GM12878 (cell line): Measurements from ENCODE around the gene CCDC12. TPM values are rescaled to one million over a fixed set of nuclear protein-coding genes. Genes with fewer than 3 reads are reported as not detected.

Experiments used
- BCL11A ChIP-seq: IDR thresholded peaks from 2 replicates; pipeline ENCODE4 v1.6.1; 2011; ENCODE audit warnings: low read depth, low read length
- BHLHE40 ChIP-seq, 2 experiments: fragments of 450-650 bp in 1 of 2; IDR thresholded peaks; 2 replicates each; pipeline ENCODE4 v1.6.1; 2011 to 2017; ENCODE audit warnings: low read depth in 2 of 2, borderline replicate concordance in 1 of 2, improper control_type of control experiment in 1 of 2, low read length in 1 of 2, mild to moderate bottlenecking in 1 of 2
- BRCA1 ChIP-seq: IDR thresholded peaks from 2 replicates; pipeline ENCODE4 v1.6.1; 2011; ENCODE audit warnings: low read depth, low read length, improper control_type of control experiment
- ESRRA ChIP-seq: IDR thresholded peaks from 2 replicates; pipeline ENCODE4 v1.6.1; 2012; ENCODE audit warnings: mild to moderate bottlenecking, low read length, improper control_type of control experiment
- ETV6 ChIP-seq, 2 experiments: fragments of 450-650 bp in 1 of 2; IDR thresholded peaks in 1 of 2; conservative IDR thresholded peaks in 1 of 2; 2 replicates each; pipeline ENCODE4 v1.6.1; 2014; ENCODE audit warnings: antibody characterized with exemption in 1 of 2, borderline replicate concordance in 1 of 2, low read depth in 1 of 2, mild to moderate bottlenecking in 1 of 2, moderate library complexity in 1 of 2
- FOS ChIP-seq: IDR thresholded peaks from 3 replicates; pipeline ENCODE4 v1.6.1; 2011; ENCODE audit warnings: borderline replicate concordance; ENCODE audit not compliant: insufficient read length; ENCODE audit errors: extremely low read depth
- KLF5 ChIP-seq: fragments of 450-650 bp; IDR thresholded peaks from 2 replicates; pipeline ENCODE4 v1.6.1; 2014; ENCODE audit warnings: mild to moderate bottlenecking; ENCODE audit not compliant: partially characterized antibody
- MYC ChIP-seq: IDR thresholded peaks from 2 replicates; pipeline ENCODE4 v1.6.1; 2011; ENCODE audit warnings: mild to moderate bottlenecking, low read length, moderate library complexity, inconsistent platforms; ENCODE audit not compliant: insufficient read depth, insufficient replicate concordance, insufficient read length, severe bottlenecking
- NBN ChIP-seq: fragments of 450-650 bp; IDR thresholded peaks from 2 replicates; pipeline ENCODE4 v1.6.1; 2016
- NFYA ChIP-seq: IDR thresholded peaks from 2 replicates; pipeline ENCODE4 v1.6.1; 2011; ENCODE audit warnings: low read depth, mild to moderate bottlenecking, low read length, improper control_type of control experiment, borderline replicate concordance
- SRF ChIP-seq, 2 experiments: IDR thresholded peaks; 2 replicates each; pipeline ENCODE4 v1.6.1; 2011; ENCODE audit warnings: low read depth in 2 of 2, low read length in 2 of 2, mild to moderate bottlenecking in 1 of 2, moderate library complexity in 1 of 2
- TARDBP ChIP-seq: IDR thresholded peaks from 2 replicates; pipeline ENCODE4 v1.6.1; 2016; ENCODE audit warnings: borderline replicate concordance
- polyA plus RNA-seq, 11 experiments: library from polyadenylated mRNA; depleted of rRNA in 4 of 11; unstranded in 6 of 11; stranded (reverse) in 5 of 11; fragments of >200 nt; fragmentation: Nextera tagmentation in 4 of 11; fragmentation: Illumina TruSeq in 1 of 11; extraction: Ambion mirVana in 4 of 11; extraction: Trizol in 1 of 11; gene quantifications; 1 replicate in 1 of 11; 2 replicates in 10 of 11; pipeline versions ENCODE4 v1.2.1 to v1.2.3, GENCODE V29; 2011 to 2016; ENCODE audit warnings: inconsistent platforms in 2 of 11, missing spikeins in 2 of 11, low read depth in 1 of 11
- total RNA-seq, 4 experiments: library from RNA; depleted of rRNA in 3 of 4; stranded (reverse); fragments of >200 nt in 3 of 4; fragmentation: Illumina TruSeq in 1 of 4; extraction: Trizol in 1 of 4; gene quantifications; 2 replicates each; pipeline versions ENCODE4 v1.2.1 to v1.2.3, GENCODE V29; 2013 to 2021
- TF ChIP-seq, protein P1 (sequence below): fragments of 450-650 bp; IDR thresholded peaks from 2 replicates; pipeline ENCODE4 v1.6.1; 2017; ENCODE audit warnings: low read depth, mild to moderate bottlenecking, moderate library complexity
- TF ChIP-seq, protein P2 (sequence below): fragments of 450-650 bp; IDR thresholded peaks from 2 replicates; pipeline ENCODE4 v1.6.1; 2014; ENCODE audit warnings: mild to moderate bottlenecking
- TF ChIP-seq, protein P3 (sequence below): fragments of 450-650 bp; IDR thresholded peaks from 2 replicates; pipeline ENCODE4 v1.6.1; 2017; ENCODE audit warnings: mild to moderate bottlenecking, moderate library complexity
- TF ChIP-seq, protein P4 (sequence below): fragments of 450-650 bp; IDR thresholded peaks from 2 replicates; pipeline ENCODE4 v1.6.1; 2017; ENCODE audit warnings: antibody characterized with exemption, mild to moderate bottlenecking, moderate library complexity
- TF ChIP-seq, protein P5 (sequence below): IDR thresholded peaks from 2 replicates; pipeline ENCODE4 v1.6.1; 2011; ENCODE audit warnings: borderline replicate concordance, low read depth, mild to moderate bottlenecking, moderate library complexity, mixed read lengths, low read length; ENCODE audit not compliant: insufficient read depth; ENCODE audit errors: extremely low read length

CCDC12 gene
- total and polyA plus RNA-seq, 10 of the 15 experiments (the other 5 are each of a cell fraction or from before 2014, with no cell fraction given): 9.2 to 91.4 (median 61.3) TPM

DNA sequence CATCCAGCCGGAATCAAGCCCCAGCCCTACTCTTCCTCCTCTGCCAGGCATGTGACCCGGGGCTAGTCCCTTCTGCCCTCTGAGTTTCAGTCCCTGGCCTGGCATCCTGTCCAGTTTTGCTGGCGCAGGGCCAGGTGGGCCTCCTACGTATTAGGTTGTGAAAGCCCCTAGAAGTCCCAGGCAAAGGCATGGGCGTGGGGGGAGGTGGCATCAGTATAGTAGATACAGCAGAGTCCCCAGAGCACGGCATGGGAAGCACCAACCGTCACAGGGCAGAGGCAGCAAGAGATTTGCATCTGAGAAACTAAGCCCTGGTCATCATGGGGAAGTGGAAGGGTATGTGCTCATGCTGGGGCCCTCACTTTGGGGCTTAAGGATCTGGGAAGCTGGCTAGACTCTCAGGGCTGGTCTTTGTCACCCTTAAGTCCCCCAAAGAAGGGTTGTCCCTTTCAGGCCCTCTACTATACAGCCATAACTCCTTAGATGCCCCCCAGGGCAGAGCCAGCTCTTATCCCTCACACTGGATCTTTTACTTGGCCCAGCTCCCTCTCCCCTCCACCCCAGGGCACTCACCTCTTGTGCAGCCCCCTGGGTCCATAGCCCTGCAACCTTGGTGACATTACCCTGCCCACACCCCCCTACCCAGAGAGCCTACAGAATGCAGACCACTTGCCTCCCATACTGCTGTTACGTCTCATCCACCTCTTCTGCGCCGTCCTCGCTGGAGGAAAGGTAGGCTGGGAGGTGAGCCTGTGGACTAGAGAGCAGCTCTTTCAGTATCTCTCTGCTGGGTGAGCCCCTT is 14.2 kb upstream of the CCDC12 start (continued):
- TF ChIP-seq BRCA1 (no peak), BHLHE40 (IDR thresholded peaks at IDR 0.05; ENCODE audit: borderline replicate concordance in 1 of 2, low read depth in 2 of 2, low read length in 1 of 2) (peak; percentile 64 to 73; a peak in 3 of 4 replicates), NFYA (no peak), BCL11A (peak; percentile 58; the same call in 1 of the 2 replicates), ESRRA (no peak), FOS (no peak), NBN (peak; percentile 63; the same call in 1 of the 2 replicates), SRF (IDR thresholded peaks at IDR 0.05; ENCODE audit: low read depth in 2 of 2, low read length in 2 of 2) (no peak), KLF5 (peak; percentile 78), MYC (no peak), ETV6 (conservative IDR thresholded peaks at IDR 0.05 in 1 of 2, IDR thresholded peaks at IDR 0.05 in 1 of 2; ENCODE audit: borderline replicate concordance in 1 of 2, low read depth in 1 of 2) (no peak), TARDBP (no peak)
- TF ChIP-seq, protein P1, sequence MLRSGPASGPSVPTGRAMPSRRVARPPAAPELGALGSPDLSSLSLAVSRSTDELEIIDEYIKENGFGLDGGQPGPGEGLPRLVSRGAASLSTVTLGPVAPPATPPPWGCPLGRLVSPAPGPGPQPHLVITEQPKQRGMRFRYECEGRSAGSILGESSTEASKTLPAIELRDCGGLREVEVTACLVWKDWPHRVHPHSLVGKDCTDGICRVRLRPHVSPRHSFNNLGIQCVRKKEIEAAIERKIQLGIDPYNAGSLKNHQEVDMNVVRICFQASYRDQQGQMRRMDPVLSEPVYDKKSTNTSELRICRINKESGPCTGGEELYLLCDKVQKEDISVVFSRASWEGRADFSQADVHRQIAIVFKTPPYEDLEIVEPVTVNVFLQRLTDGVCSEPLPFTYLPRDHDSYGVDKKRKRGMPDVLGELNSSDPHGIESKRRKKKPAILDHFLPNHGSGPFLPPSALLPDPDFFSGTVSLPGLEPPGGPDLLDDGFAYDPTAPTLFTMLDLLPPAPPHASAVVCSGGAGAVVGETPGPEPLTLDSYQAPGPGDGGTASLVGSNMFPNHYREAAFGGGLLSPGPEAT: peak; percentile 98
- TF ChIP-seq, protein P2, sequence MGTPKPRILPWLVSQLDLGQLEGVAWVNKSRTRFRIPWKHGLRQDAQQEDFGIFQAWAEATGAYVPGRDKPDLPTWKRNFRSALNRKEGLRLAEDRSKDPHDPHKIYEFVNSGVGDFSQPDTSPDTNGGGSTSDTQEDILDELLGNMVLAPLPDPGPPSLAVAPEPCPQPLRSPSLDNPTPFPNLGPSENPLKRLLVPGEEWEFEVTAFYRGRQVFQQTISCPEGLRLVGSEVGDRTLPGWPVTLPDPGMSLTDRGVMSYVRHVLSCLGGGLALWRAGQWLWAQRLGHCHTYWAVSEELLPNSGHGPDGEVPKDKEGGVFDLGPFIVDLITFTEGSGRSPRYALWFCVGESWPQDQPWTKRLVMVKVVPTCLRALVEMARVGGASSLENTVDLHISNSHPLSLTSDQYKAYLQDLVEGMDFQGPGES: no peak
- TF ChIP-seq, protein P3, sequence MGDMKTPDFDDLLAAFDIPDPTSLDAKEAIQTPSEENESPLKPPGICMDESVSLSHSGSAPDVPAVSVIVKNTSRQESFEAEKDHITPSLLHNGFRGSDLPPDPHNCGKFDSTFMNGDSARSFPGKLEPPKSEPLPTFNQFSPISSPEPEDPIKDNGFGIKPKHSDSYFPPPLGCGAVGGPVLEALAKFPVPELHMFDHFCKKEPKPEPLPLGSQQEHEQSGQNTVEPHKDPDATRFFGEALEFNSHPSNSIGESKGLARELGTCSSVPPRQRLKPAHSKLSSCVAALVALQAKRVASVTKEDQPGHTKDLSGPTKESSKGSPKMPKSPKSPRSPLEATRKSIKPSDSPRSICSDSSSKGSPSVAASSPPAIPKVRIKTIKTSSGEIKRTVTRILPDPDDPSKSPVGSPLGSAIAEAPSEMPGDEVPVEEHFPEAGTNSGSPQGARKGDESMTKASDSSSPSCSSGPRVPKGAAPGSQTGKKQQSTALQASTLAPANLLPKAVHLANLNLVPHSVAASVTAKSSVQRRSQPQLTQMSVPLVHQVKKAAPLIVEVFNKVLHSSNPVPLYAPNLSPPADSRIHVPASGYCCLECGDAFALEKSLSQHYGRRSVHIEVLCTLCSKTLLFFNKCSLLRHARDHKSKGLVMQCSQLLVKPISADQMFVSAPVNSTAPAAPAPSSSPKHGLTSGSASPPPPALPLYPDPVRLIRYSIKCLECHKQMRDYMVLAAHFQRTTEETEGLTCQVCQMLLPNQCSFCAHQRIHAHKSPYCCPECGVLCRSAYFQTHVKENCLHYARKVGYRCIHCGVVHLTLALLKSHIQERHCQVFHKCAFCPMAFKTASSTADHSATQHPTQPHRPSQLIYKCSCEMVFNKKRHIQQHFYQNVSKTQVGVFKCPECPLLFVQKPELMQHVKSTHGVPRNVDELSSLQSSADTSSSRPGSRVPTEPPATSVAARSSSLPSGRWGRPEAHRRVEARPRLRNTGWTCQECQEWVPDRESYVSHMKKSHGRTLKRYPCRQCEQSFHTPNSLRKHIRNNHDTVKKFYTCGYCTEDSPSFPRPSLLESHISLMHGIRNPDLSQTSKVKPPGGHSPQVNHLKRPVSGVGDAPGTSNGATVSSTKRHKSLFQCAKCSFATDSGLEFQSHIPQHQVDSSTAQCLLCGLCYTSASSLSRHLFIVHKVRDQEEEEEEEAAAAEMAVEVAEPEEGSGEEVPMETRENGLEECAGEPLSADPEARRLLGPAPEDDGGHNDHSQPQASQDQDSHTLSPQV: peak; percentile 29; the same call in 1 of the 2 replicates
- TF ChIP-seq, protein P4, sequence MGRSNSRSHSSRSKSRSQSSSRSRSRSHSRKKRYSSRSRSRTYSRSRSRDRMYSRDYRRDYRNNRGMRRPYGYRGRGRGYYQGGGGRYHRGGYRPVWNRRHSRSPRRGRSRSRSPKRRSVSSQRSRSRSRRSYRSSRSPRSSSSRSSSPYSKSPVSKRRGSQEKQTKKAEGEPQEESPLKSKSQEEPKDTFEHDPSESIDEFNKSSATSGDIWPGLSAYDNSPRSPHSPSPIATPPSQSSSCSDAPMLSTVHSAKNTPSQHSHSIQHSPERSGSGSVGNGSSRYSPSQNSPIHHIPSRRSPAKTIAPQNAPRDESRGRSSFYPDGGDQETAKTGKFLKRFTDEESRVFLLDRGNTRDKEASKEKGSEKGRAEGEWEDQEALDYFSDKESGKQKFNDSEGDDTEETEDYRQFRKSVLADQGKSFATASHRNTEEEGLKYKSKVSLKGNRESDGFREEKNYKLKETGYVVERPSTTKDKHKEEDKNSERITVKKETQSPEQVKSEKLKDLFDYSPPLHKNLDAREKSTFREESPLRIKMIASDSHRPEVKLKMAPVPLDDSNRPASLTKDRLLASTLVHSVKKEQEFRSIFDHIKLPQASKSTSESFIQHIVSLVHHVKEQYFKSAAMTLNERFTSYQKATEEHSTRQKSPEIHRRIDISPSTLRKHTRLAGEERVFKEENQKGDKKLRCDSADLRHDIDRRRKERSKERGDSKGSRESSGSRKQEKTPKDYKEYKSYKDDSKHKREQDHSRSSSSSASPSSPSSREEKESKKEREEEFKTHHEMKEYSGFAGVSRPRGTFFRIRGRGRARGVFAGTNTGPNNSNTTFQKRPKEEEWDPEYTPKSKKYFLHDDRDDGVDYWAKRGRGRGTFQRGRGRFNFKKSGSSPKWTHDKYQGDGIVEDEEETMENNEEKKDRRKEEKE: no peak
- TF ChIP-seq, protein P5, sequence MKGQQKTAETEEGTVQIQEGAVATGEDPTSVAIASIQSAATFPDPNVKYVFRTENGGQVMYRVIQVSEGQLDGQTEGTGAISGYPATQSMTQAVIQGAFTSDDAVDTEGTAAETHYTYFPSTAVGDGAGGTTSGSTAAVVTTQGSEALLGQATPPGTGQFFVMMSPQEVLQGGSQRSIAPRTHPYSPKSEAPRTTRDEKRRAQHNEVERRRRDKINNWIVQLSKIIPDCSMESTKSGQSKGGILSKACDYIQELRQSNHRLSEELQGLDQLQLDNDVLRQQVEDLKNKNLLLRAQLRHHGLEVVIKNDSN: no peak
